Activated CD8-positive, alpha-beta memory T cell treated with anti-CD3 and anti-CD28 coated beads for 36 hours (primary cell): ENCODE measurements around the gene UBL7. TPM values are rescaled to one million over a fixed set of nuclear protein-coding genes. Genes with fewer than 3 reads are reported as not detected.

Experiments used
- CTCF ChIA-PET: fragments of 350-600 bp; sonication (Branson Sonifier 250); formaldehyde crosslinking; loops from one replicate; lab custom pipeline; 2021; ENCODE audit warnings: antibody characterized with exemption; lab: Charles Lee
- POLR2A ChIA-PET: fragments of 350-600 bp; sonication (Branson Sonifier 250); formaldehyde crosslinking; loops from one replicate; lab custom pipeline; 2021; ENCODE audit warnings: antibody characterized with exemption; lab: Charles Lee
- total RNA-seq, 2 experiments: library from RNA; stranded (reverse); gene quantifications; one replicate each; pipeline ENCODE4 v1.2.3, GENCODE V29; 2021

Gene UBL7
- total RNA-seq, 2 experiments from 2014 or later, result 59.8 to 66.6 TPM

- CTCF ChIA-PET, result interaction anchor here (1.0 to 1.1 kb wide), 2 partner anchors 8 to 64 kb away, joined by 3 read pairs; no protein-coding TSS in a partner anchor
Measured at GRCh38 chr15:74445816-74446763, 14.9 kb downstream of the UBL7 start.

GRCh38 chr15:74444106-74445062, 16.6 kb downstream of the UBL7 start:
- POLR2A ChIA-PET, result no interaction called here
- CTCF ChIA-PET, result interaction anchor here (0.6 to 17.1 kb wide), 3 partner anchors 61 to 221 kb away, joined by 4 to 243 read pairs (median 126); no protein-coding TSS in a partner anchor

More at GRCh38 chr15:74445816-74446763, 14.9 kb downstream of the UBL7 start:
- POLR2A ChIA-PET, result interaction anchor here (0.6 kb wide), 1 partner anchor 67 kb away, joined by 3 read pairs; no protein-coding TSS in a partner anchor

DNA sequence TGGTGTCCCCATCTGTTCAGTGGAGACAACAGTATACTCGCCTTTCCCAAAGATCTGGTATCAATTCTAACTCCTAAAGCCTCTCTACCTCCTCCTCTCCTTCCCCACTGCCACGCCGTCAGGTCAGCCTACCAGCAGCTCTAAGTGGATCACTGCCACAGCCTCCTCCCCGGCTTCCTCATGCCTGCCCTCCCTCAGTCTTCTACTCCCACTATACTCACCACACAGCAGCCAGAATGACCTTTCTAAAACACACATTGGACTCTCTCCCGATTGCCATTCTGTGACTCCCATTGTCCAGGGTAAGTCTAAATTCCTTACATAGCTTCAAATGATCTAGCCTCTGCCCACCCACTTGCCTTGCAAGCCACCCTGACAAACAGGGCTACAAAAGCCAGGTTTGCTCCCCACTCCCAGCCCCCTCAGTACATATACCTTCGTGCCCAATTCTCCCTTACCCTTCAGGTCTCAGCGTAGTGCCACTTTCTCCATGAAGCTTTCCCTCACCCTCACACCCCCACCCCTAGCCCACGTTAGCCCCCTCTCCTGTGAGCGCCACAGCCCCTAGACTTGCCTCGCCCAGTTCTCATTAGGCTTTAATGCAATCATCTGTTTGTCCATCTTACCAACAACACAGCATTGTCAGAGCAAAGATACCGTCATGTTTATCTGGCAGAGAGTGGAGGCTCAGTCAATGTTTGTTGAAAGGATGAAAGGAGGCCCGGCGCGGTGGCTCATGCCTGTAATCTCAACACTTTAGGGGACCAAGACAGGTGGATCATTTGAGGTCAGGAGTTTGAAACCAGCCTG, 17.7 kb downstream of the UBL7 start:
- ChIA-PET POLR2A (interaction anchor here (1.2 kb wide), 1 partner anchor 9 kb away, joined by 3 read pairs; no protein-coding TSS in a partner anchor), CTCF (interaction anchor here (0.6 to 17.1 kb wide), 3 partner anchors 60 to 223 kb away, joined by 4 to 243 read pairs (median 126); no protein-coding TSS in a partner anchor)

DNA sequence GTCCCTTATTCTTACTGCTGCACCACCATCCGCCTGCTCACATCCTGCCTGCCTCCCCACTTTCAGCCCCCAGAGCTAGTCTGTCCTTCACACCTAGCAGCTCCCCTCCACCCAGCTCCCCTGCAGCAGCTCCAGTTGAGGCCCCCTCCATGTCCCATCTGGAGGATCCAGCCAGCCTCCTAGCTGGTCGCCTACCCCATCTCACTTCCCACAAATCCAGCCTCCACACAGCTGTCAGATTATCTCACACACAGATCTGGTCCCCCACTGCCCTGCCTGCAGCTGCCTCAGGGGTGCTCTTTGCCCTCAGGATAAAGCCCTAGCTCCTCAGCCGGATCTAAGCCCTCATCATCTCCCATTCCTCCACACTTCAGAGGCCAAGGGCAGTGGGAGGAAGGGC, 18.4 kb downstream of the UBL7 start:
- POLR2A ChIA-PET, result interaction anchor here (0.5 to 1.2 kb wide), 2 partner anchors 8 to 16 kb away, joined by 3 read pairs; no protein-coding TSS in a partner anchor
- CTCF ChIA-PET, result interaction anchor here (0.5 to 17.1 kb wide), 4 partner anchors 11 to 419 kb away, joined by 3 to 243 read pairs (median 64); no protein-coding TSS in a partner anchor

GRCh38 chr15:74442063-74442462, 18.9 kb downstream of the UBL7 start:
- CTCF ChIA-PET, result interaction anchor here (0.5 to 17.1 kb wide), 5 partner anchors 11 to 419 kb away, joined by 3 to 243 read pairs (median 3); no protein-coding TSS in a partner anchor

DNA sequence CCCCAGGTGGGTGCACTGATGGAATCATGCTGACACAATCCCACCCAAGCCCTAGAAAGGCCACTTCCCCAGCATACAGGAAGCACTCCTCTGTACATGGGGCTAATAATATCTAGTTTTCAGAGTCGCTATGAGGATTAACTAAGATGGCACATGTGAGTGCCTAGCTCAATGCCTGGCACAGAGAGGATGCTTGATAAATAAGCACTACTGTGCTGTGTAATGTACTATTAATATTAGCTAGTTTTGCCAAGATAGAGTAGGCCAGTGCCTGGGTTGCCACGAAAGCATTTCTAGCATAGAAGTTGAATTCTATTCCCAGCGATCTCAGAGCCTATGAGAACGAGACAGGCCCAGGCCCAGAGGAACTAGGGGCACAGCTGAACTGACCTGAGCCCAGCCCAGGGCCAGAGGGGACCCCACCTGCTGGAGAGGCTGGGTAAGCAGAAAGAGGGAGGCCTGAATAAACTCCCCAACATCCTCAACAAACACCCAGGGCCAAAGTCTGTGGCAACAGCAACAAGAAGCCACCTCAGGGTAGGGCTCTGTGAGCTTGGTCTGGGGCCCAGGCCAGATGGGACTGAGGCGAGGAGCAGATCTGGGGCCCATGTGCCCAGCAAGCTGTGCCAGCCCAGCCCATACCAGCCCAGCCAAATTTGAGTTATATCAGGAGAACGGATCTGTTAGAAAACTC, 19.6 kb downstream of the UBL7 start:
- POLR2A ChIA-PET, result interaction anchor here (0.5 to 0.7 kb wide), 2 partner anchors 41 to 62 kb away, joined by 3 read pairs; no protein-coding TSS in a partner anchor
- CTCF ChIA-PET, result interaction anchor here (0.7 to 17.1 kb wide), 4 partner anchors 10 to 193 kb away, joined by 3 to 243 read pairs (median 64); no protein-coding TSS in a partner anchor

More at GRCh38 chr15:74442063-74442462, 18.9 kb downstream of the UBL7 start:
- POLR2A ChIA-PET, result interaction anchor here (1.2 kb wide), 1 partner anchor 8 kb away, joined by 3 read pairs; no protein-coding TSS in a partner anchor

- CTCF ChIA-PET, result interaction anchor here (0.6 to 17.1 kb wide), 11 partner anchors 8 to 178 kb away, joined by 3 to 243 read pairs (median 5); no protein-coding TSS in a partner anchor
- POLR2A ChIA-PET, result interaction anchor here (1.2 kb wide), 1 partner anchor 57 kb away, joined by 3 read pairs; no protein-coding TSS in a partner anchor
Measured at GRCh38 chr15:74438721-74439316, 22.1 kb downstream of the UBL7 start.

DNA sequence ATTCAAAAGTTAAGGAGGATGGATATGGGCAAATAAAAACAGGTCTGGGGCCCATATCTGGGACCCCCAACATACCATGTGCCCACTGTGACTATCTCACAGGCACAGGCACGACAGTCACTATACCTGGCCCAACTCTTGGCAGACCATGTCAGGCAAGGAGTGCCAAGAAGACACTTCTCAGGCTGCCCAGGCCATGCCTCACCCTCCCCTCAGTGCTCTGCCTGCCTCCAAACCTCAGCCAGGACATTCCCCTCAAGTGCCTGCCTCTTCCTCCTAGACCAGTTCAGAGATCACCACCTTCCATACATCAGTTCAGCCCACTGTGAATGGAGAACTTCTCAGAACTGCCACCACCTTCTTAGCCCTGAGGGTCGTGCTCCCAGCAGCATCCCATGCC, 22.8 kb downstream of the UBL7 start:
- POLR2A ChIA-PET, result no interaction called here
- CTCF ChIA-PET, result interaction anchor here (0.6 to 17.1 kb wide), 9 partner anchors 9 to 178 kb away, joined by 3 to 243 read pairs (median 5); no protein-coding TSS in a partner anchor

DNA sequence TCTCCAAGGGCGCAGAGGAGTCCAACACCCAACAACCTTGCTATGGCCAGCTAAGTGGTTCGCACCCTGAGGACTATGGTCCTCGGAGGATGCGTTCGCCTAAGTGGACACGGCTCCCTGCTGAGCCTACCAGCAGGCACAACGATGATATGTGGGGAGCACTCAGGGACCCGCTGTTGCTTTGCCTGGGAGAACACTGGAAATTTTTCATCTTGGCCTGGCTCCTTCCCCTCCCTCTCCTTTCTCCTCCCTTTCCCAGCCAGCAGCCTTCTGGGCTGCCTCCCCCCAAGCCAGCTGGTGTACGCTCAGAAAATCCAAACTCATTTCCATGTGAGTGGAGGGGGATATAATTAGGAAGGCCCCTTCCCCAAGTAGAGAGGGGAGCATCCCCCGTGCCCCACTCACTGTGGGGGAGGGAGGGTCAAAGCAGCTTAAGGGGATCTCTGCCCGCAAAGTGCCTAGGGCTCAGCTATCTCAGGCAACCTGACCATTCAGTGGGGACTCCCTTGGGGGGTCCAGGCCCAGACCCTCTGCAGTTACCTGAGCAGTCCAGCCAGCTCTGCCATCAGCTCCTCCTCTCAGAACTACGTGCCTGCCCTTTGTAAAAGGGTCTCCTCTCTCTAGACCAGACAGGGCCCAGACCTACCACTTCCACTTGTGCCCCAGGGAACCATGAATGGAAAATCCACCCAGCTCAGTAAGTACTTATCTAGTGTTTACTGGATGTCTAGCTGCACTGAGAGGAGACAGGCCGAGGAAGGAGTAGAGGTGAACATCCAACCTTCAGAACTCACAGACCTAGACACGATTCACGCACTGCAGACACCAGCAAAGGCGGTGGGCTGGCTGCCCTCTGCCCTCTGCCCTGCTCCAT, 26.5 kb downstream of the UBL7 start:
- POLR2A ChIA-PET, result interaction anchor here (0.8 to 4.0 kb wide), 7 partner anchors 8 to 52 kb away, joined by 3 to 16 read pairs (median 5); no protein-coding TSS in a partner anchor
- CTCF ChIA-PET, result interaction anchor here (1.1 to 17.1 kb wide), 6 partner anchors 31 to 61 kb away, joined by 3 to 243 read pairs (median 9); no protein-coding TSS in a partner anchor

GRCh38 chr15:74433592-74434262, 27.2 kb downstream of the UBL7 start, which contains the start of gene SEMA7A:
TSS of gene SEMA7A (minus strand) at chr15:74433958. CDS start at chr15:74433918, 40 bp downstream.
- ChIA-PET CTCF (interaction anchor here (1.1 to 17.1 kb wide), 5 partner anchors 30 to 60 kb away, joined by 3 to 243 read pairs (median 10); no protein-coding TSS in a partner anchor), POLR2A (interaction anchor here (0.8 to 4.0 kb wide), 8 partner anchors 9 to 51 kb away, joined by 3 to 17 read pairs (median 8); no protein-coding TSS in a partner anchor)

DNA sequence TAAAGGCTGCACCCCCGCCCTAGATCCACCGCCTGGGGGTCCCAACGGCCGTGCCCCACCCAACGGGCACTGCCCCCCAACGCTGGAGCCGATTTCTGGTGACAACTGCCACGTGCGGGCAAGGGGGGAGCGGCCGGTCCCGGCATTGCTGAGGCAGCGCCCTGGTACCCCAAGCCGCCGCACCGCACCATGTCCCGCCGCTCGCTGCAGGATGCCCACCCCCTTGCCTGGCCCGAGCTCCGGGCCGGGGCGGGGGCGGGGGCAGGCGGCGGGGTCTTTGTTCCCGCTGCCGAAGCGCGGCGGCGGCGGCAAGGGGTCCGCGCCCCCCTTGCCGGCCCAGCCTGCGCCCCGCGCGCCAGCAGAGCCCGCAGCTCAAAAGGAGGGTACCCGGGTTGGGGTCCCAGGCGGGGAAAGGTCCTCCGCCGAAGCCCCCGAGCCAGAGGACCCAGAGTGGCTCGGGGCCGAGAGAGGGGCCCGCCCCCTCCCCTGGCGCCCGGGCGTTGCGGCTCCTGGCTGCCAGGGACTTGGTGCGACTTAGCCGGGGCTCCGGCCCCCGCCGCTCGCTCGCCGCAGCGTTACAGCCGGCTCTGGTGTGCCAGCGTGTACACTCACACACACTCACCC, 27.9 kb downstream of the UBL7 start:
- ChIA-PET POLR2A (interaction anchor here (1.5 to 4.0 kb wide), 4 partner anchors 30 to 49 kb away, joined by 3 to 17 read pairs (median 14); no protein-coding TSS in a partner anchor), CTCF (interaction anchor here (1.5 to 17.1 kb wide), 3 partner anchors 30 to 60 kb away, joined by 10 to 243 read pairs (median 126); no protein-coding TSS in a partner anchor)

- CTCF ChIA-PET, result interaction anchor here (1.2 to 17.1 kb wide), 7 partner anchors 22 to 59 kb away, joined by 4 to 243 read pairs (median 7); no protein-coding TSS in a partner anchor
- POLR2A ChIA-PET, result interaction anchor here (2.7 to 4.0 kb wide), 3 partner anchors 29 to 48 kb away, joined by 16 to 19 read pairs (median 17); no protein-coding TSS in a partner anchor
Measured at GRCh38 chr15:74432271-74432967, 28.5 kb downstream of the UBL7 start.

DNA sequence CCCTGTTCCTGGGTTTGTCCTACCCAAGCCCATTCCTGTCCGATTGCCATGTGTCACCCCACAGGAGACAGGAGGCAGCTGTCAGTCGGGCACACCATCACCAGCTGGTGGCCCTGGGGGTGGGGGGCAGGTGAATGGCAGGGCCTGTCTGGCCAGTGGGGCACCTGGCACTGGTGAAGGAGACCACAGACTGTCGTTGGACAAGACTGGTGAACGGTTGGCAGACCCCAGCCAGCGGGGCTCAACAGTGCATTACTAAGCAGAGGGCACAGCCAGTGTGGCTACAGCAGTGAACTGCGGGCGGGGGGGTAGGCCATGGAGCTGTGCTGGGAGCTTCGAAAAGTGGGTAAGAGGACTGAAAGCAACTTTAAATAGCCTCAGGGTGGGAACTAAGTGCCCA, 29.3 kb downstream of the UBL7 start:
- ChIA-PET POLR2A (interaction anchor here (0.6 to 4.0 kb wide), 6 partner anchors 9 to 1028 kb away, joined by 3 to 19 read pairs (median 11); no protein-coding TSS in a partner anchor), CTCF (interaction anchor here (0.6 to 17.1 kb wide), 9 partner anchors 10 to 67 kb away, joined by 3 to 243 read pairs (median 5); no protein-coding TSS in a partner anchor)
